HPDE6-E6E7 (cell line): ENCODE measurements around the gene RAB3D.
"Not testable (repeated sequence)": the region's sequence is repeated elsewhere in the genome, so short reads cannot be mapped to it uniquely, and the experiment has no call there.

Experiments
- DNase-seq: peaks from one replicate; pipeline ENCODE4 v3.0.0; 2011; ENCODE audit warnings: missing footprints; ENCODE audit errors: extremely low spot score

Gene RAB3D

GRCh38 chr19:11338121-11338520, 1.3 kb downstream of the RAB3D start:
- no peak for DNase-seq

DNA sequence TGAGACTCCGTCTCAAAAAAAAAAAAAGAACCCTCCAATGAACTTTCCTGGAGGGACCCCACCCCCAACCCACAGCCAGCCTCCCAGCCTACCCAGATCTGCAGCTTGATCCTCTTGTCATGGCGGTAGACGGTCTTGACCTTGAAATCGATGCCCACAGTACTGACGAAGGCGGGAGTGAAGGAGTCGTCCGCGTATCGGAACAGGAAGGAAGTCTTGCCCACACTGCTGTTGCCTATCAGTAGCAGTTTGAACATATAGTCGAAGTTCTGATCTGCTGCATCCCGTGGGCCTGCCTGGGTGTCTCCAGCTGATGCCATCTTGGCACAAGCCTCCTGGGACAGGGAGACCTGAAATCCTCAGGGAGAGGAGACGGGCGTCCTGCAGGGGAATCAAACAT, 2.4 kb downstream of the RAB3D start:
- DNase-seq = no peak

GRCh38 chr19:11335449-11336146, 3.9 kb downstream of the RAB3D start:
- DNase-seq = no peak

GRCh38 chr19:11333838-11334237, 5.6 kb downstream of the RAB3D start:
- DNase-seq = not testable (repeated sequence)

GRCh38 chr19:11332822-11333221, 6.6 kb downstream of the RAB3D start:
- no peak for DNase-seq

- no peak for DNase-seq
These were observed 8.0 kb downstream of the RAB3D start for GRCh38 chr19:11331502-11331901.

DNA sequence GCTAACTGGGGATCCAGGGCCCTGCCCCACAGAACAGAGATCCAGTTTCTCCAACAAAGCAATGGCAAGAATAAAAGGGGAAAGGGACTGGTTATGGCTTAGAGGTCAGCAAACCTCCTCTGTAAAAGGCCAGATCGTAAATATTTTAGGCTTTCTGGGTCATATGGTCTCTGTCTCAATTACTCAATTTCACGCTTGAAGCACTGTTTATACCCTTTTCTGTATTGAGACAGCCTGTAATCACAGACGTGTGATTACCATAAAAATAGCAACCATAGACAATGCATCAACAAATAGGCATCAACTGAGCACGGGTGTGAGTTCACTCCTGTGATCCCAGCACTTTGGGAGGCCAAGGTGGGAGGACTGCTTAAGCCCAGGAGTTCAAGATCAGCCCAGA, 9.3 kb downstream of the RAB3D start:
- DNase-seq = no peak

DNA sequence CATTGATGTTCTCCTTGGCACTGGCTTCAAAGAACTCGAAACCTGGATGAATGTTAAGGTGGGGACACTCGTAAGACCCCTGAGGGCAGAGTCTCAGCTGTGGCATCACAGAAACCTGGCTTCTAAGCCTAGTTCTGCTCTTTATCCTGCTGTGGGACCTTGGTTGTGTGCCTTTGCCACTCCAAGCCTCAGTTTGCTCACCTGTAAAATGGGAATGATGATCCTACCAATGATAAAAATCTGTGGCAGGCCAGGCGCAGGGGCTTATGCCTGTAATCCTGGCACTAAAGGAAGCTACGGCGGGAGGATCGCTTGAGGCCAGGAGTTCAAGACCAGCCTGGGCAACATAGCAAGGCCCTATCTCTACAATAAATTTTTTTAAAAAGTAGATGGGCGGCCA, 13.9 kb downstream of the RAB3D start:
- no peak for DNase-seq

DNA sequence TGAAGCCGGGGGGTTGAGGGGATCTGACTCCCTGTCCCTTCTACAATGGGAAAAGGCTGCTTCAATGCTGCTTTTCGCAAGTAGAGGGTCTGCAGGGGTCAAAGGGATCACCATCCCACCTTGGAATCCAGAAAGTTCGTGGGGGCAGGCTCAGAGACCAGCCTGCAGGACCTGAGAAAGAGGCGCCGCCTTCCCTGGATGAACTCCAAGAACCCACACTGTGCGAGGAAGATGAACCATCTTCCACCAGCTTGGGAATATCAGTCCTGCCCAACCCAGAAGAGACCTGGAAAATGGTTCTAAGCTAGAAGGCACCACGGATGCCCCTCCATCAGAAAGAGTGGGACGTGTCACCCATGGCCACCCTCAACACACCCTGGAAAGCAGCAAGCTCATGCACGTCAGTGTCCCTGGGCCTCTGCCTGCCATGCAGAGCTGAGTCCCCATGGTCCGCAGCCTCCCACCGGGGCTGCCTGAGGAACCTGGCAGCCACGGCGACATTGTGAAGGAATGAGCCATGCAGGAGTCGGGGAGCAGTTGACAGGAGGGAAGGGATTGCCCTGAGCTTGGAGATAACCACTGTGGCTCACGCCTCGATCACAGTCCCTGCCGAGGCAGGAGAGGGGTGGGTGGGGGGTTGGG, 14.6 kb downstream of the RAB3D start:
- no peak for DNase-seq

GRCh38 chr19:11324079-11324661, 15.3 kb downstream of the RAB3D start:
- peak; percentile 85 for DNase-seq

- DNase-seq = no peak
These were observed 15.8 kb downstream of the RAB3D start for GRCh38 chr19:11323601-11324078.

GRCh38 chr19:11322269-11323024, 17.0 kb downstream of the RAB3D start:
- no peak for DNase-seq

DNA sequence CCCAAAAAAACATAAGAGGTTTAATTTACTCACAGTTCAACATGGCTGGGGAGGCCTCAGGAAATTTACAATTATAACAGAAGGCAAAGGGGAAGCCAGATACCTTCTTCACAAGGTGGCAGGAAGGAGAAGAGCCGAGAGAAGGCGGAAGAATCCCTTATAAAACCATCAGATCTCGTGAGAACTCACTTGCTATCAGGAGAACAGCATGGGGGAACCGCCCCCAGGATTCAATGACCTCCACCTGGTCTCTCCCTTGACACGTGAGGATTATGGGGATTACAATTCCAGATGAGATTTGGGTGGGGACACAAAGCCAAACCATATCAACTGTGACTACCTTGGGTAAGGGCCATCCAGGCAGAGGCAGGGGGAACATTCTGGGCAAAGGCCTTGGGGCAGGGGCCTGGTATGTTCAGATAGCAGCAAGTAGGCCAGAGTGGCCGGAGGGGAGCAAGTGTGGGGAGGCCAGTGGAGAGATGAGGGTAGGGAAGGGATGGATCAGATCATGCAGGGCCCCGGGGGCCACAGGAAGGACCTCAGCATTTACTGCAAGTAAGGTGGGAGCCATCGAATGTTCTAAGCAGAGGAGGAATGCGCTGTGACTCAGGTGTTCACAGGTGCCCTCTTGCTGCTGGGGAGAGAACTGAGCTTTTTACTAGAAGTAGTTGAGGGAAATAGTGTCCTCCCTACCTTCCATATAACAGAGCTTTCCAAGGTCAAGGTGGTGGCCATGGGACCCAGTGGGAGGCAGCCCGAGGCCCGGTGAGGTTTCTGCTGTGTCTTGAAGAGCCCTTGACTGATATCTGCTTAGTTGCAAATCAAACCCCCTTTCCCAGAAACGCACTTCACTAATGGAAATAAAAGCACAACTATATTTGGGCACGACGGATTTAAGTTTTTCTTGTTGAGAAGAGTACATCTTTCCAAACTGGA, 18.0 kb downstream of the RAB3D start:
- no peak for DNase-seq

- not testable (repeated sequence) for DNase-seq
These were observed 19.0 kb downstream of the RAB3D start for GRCh38 chr19:11320278-11320995.

DNA sequence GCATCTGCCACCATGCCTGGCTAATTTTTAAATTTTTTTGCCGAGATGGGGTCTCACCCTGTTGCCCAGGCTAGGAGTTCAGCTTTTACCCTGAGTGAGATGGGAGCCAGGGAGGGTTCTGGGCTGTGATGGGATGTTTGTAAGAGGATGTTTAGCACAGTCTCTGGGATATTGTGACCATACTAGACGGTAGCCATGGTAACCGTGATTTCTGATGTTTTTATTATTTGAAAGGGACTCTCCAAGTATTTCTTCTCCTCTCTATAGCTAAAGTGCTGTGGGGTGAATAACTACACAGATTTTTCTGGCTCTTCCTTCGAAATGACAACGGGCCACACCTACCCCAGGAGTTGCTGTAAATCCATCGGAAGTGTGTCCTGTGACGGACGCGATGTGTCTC, 33.1 kb downstream of the RAB3D start:
- DNase-seq = no peak

GRCh38 chr19:11304936-11305335, 34.5 kb downstream of the RAB3D start:
- no peak for DNase-seq

DNA sequence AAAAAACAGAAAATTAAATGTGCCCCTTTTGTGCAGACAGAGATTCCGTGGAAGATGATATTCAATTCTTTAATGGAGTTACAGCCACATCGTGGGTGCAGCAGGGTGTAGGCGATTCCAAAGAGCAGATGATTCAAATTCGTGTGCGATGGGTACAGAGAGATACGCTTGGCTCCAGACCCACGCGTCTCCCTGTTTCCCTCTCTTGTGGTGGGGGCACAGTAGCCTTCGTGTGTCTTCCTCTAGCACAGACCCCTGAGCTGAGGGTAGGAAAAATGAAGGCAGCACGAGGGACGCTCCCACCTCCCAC, 38.7 kb downstream of the RAB3D start:
- DNase-seq = no peak

DNA sequence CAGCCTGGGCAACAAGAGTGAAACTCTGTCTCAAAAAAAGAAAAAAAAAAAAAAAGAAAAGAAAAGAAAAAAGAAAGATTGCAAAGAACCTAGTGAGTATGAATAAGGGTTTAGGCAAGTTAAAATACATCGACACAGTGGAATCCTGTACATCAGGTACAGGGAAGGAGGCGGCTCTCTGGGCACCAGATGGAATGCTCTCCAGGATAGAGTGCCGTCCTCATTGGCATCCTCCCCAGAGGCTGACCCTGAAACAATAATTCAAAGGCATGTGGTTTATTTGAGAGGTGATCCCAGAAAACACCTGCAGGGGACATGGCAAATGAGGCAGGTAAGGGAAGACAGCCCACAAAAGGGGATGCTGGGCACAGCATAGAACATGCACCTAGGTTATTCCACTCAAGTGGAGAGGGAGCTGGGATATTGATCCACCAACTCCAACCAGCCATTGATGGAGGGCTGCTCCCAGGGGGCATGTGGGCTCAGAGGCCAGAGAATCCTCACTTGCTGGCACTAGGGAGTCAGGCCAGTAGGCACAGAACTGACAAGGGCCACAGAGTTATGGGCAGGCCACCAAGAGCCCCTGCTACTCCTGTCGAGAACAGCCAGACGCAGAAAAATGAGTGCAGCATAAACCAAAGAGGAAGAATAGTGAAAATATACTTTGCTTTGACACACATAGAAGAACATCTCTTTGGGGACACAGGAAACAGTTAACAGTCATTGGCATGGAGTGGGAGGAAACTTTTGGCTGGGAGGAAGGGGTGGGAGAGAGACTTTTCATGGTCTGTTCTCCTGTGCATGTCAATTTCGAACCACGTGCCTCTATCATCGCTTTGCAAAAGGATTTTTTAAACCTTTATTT, 39.3 kb downstream of the RAB3D start:
- no peak for DNase-seq

DNA sequence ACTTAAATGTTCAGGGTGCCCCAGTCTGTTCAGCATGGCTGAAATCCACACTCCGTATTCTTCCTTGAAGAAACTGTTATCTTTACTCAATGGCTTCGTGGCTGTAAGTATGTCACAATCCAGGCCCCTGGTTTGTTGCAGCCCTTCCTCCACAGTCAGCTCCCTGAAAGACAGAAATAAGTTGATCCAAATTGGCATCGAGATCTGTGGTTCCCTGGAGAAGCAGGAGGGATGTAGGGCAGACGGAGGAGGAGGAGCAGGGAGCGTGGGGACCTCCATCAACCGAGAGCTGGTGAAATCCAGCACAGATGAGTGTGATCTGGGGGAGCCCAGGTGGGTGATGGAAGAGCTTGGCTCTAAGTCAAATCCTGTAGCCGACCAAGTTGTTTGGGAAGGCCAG, 43.2 kb downstream of the RAB3D start:
- DNase-seq = no peak
